SK-N-SH treated with all-trans-retinoic acid at 6 μM for 48 hours (cell line): Measurements from ENCODE around the gene ZC3H8.

Experiments used
- ARNTL ChIP-seq: fragments of 450-650 bp; formaldehyde crosslinking; IDR thresholded peaks from 2 replicates; pipeline ENCODE4 v1.5.0; 2020; ENCODE audit warnings: low read depth, mild to moderate bottlenecking, moderate library complexity, borderline replicate concordance
- CREB5 ChIP-seq: fragments of 250-450 bp; sonication (Bioruptor Pico); IDR thresholded peaks from 2 replicates; pipeline ENCODE4 v1.5.1; 2020; ENCODE audit warnings: low read depth, mild to moderate bottlenecking, moderate library complexity
- CSDC2 ChIP-seq: fragments of 250-450 bp; sonication (Bioruptor Pico); IDR thresholded peaks from 2 replicates; pipeline ENCODE4 v1.5.0; 2020; ENCODE audit warnings: mild to moderate bottlenecking, moderate library complexity
- ESRRG ChIP-seq: fragments of 250-450 bp; sonication (Bioruptor Pico); IDR thresholded peaks from 2 replicates; pipeline ENCODE4 v1.6.1; 2021; ENCODE audit warnings: mild to moderate bottlenecking
- GLIS3 ChIP-seq: fragments of 250-450 bp; sonication (Bioruptor Pico); IDR thresholded peaks from 2 replicates; pipeline ENCODE4 v1.5.0; 2020; ENCODE audit warnings: mild to moderate bottlenecking, moderate library complexity
- ISL1 ChIP-seq: fragments of 250-450 bp; sonication (Bioruptor Pico); IDR thresholded peaks from 2 replicates; pipeline ENCODE4 v2.1.2; 2022; ENCODE audit warnings: mild to moderate bottlenecking, moderate library complexity
- PPARA ChIP-seq: fragments of 250-450 bp; sonication (Bioruptor Pico); IDR thresholded peaks from 2 replicates; pipeline ENCODE4 v1.5.0; 2020; ENCODE audit warnings: mild to moderate bottlenecking, borderline replicate concordance
- SNAI2 ChIP-seq: fragments of 250-450 bp; sonication (Bioruptor Pico); IDR thresholded peaks from 2 replicates; pipeline ENCODE4 v1.5.0; 2020; ENCODE audit warnings: mild to moderate bottlenecking, moderate library complexity
- TCF4 ChIP-seq: fragments of 250-450 bp; sonication (Bioruptor Pico); IDR thresholded peaks from 2 replicates; pipeline ENCODE4 v1.8.0; 2021; ENCODE audit warnings: mild to moderate bottlenecking, moderate library complexity, borderline replicate concordance
- TOX ChIP-seq: fragments of 250-450 bp; sonication (Bioruptor Pico); IDR thresholded peaks from 2 replicates; pipeline ENCODE4 v1.8.0; 2021; ENCODE audit warnings: mild to moderate bottlenecking, moderate library complexity, borderline replicate concordance
- ZC3H10 ChIP-seq: fragments of 250-450 bp; sonication (Bioruptor Pico); IDR thresholded peaks from 2 replicates; pipeline ENCODE4 v1.5.1; 2021; ENCODE audit warnings: mild to moderate bottlenecking, moderate library complexity
- ZNF565 ChIP-seq: fragments of 450-650 bp; formaldehyde crosslinking; conservative IDR thresholded peaks from 2 replicates; pipeline ENCODE4 v1.5.0; 2020; ENCODE audit warnings: low read depth, mild to moderate bottlenecking, moderate library complexity

GRCh38 chr2:112164876-112165275 is 90.0 kb downstream of the ZC3H8 start:
- TF ChIP-seq GLIS3: no peak
- no peak for TF ChIP-seq CREB5 (CRISPR knock-in tag)
- TF ChIP-seq ZC3H10 (CRISPR knock-in tag): no peak
- no peak for TF ChIP-seq PPARA (CRISPR knock-in tag)
- TF ChIP-seq ISL1: no peak
- no peak for TF ChIP-seq ARNTL (CRISPR knock-in tag)
- no peak for TF ChIP-seq TOX (CRISPR knock-in tag)
- TF ChIP-seq ZNF565 (CRISPR knock-in tag): no peak
- TF ChIP-seq TCF4 (CRISPR knock-in tag): no peak
- no peak for TF ChIP-seq SNAI2 (CRISPR knock-in tag)
- no peak for TF ChIP-seq CSDC2 (CRISPR knock-in tag)
- no peak for TF ChIP-seq ESRRG (CRISPR knock-in tag)
